ENCODE results near the gene PARD3B.

GRCh38 chr2:205273148-205273547 lies 727.9 kb downstream of the PARD3B start:
- TF ChIP-seq CTCF (IDR thresholded peaks at IDR 0.05; ENCODE audit: borderline replicate concordance, extremely low read depth, low read length, poor library complexity, severe bottlenecking) (no peak), EZH2 (IDR thresholded peaks at IDR 0.05; ENCODE audit: borderline replicate concordance, low read depth, low read length, severe bottlenecking) (no peak)

All from DND-41 (cell line).